DMS79 (cell line): Measurements from ENCODE around the gene HOOK1.
"Not testable (repeated sequence)": the region's sequence is repeated elsewhere in the genome, so short reads cannot be mapped to it uniquely, and the experiment has no call there.

Experiments used
- DNase-seq: peaks from one replicate; lab custom pipeline; 2025; lab: John Stamatoyannopoulos, UW

The HOOK1 gene

GRCh38 chr1:59819566-59820438 is 5.1 kb downstream of the HOOK1 start:
- DNase-seq: no peak

DNA sequence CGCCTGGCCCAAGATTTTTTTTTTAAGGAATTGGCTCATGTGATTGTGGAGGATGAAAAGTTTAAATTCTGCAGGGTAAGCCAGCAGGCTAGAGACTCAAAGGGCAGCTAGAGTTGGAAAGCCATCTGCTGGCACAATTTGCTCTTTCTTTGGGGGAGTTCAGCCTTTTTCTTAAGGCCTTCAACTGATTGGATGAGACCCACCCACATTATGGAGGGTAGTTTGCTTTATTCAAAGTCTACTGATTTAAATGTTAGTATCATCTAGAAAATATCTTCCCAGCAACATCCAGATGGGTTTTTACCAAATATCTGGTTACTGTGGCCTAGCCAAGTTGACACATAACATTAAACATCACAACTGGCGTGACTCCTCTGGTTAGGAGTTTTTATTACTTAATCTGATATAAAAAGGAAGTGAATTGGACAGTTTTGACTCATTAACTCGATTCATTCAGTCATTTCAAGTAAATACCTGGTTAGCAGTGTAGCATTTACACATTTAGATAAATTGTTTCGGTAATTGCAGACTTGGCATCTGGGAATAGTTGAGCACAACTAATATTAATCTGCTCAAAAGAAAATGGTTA is 12.4 kb downstream of the HOOK1 start:
- DNase-seq: no peak

GRCh38 chr1:59828160-59828559 is 13.4 kb downstream of the HOOK1 start:
- no peak for DNase-seq

- DNase-seq: no peak
These were observed 16.8 kb downstream of the HOOK1 start for GRCh38 chr1:59831529-59831928.

- DNase-seq: no peak
These were observed 18.3 kb downstream of the HOOK1 start for GRCh38 chr1:59833022-59833421.

- DNase-seq: no peak
These were observed 19.2 kb downstream of the HOOK1 start for GRCh38 chr1:59833991-59834390.

DNA sequence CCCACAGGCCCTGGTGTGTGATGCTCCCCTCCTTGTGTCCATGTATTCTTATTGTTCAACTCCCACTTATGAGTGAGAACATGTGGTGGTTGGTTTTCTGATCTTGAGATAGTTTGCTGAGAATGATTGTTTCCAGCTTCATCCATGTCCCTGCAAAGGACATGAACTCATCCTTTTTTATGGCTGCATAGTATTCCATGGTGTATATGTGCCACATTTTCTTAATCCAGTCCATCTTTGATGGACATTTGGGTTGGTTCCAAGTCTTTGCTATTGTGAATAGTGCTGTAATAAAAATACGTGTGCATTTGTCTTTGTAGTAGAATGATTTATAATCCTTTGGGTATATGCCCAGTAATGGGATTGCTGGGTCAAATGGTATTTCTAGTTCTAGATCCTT is 23.1 kb downstream of the HOOK1 start:
- not testable (repeated sequence) for DNase-seq

DNA sequence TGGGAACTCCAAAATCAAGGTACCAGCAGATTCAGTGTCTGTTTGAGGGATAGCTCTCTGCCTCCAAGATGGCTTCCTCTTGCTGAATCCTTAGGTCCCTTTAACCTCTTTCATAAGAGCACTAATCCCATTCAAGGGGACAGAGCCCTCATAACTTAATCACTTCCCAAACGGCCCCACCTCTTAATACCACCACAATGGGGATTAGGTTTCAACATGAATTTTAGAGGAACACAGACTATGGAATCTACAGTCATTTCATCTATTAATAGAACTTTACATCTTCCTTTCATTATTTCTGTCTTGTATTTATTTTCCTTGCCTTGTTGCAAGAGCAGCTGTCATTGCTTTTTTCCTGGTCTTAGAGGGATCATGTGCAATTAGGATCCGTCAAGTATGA is 30.3 kb downstream of the HOOK1 start:
- no peak for DNase-seq

DNA sequence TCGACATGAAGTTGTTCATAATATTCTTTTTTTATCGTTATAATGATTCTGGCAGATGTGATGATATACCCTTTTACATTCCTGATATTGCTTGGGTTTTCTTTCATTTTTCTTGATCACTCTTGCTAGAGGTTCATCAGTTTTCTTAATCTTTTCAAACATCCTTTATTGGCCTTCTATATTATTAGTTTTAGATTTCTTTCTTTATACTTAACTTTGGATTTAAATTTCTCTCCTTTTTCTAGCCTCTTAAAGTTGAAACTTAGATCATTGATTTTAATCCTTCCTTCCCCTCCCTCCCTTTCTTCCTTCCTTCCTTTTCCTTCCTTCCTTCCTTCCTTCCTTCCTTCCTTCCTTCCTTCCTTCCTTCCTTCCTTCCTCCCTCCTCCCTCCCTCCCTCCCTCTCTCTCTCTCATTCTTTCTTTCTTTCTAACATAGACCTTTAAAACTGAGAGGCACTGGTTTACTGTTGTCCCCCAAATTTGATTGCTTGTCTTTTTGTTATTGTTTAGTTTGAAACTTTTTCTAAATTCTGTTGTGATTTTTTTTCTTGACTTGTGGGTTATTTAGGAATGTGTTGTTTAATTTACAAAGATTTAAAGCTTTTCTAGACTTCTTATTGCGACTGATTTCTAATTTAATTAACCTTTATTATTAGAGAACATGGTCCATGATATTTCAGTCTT is 31.6 kb downstream of the HOOK1 start:
- DNase-seq: no peak

DNA sequence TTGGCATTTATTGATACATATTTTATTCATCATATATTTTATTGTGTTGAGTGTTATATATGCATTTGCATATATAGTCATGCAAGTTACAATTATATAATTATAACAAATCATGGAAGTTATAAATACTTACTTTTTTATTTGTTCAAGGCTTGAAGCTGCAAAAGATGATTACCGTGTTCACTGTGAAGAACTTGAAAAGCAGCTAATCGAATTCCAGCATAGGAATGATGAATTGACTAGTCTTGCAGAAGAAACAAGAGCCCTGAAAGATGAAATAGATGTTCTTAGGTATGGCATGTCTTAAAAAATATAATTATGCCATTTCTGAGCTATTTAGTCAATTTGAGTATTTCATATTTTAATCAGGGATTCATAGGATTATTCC is 32.1 kb downstream of the HOOK1 start:
- DNase-seq: no peak

GRCh38 chr1:59852117-59852516 is 37.4 kb downstream of the HOOK1 start:
- DNase-seq: no peak

DNA sequence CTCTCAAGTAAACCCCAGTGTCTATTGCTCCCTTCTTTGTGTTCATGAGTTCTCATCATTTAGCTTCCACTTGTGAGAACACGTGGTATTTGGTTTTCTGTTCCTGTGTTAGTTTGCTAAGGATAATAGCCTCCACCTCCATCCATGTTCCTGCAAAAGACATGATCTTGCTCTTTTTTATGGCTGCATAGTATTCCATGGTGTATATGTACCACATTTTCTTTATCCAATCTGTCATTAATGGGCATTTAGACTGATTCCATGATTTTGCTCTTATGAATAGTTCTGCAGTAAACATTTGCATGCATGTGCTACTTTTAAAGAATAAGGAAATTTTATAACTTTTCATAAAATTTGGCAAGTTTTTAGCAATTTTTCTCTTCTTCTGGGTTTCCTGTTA is 40.5 kb downstream of the HOOK1 start:
- not testable (repeated sequence) for DNase-seq

DNA sequence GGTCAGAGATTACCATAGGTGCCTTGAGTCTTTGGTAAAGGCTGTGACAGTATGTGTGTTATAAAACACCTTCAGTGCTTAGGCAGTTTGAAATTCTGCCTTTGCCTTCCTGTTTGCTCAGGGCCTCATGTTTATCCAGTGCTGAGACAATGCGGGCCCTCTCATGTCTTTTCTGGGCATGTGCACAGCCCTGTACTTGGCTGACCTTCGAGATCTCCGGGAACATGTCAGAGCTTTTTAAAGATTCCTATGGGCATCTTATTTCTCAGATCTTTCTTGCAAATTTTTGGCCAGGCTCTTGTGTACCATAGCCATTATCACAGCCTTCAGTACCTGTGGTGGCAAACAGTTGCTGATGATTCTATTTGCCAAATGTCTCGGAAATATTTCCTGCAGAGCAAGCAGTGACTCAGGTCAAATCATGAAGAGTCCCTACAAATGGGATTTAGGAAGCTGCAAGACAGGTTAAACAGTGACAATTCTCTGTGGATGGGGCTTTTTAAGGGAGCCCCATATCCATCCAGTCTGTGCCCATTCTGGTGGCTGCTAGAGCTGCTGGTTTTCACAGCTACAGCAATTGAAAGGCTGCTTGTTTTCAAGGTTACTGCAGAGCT is 42.1 kb downstream of the HOOK1 start:
- DNase-seq: no peak

GRCh38 chr1:59857679-59858354 is 43.1 kb downstream of the HOOK1 start:
- no peak for DNase-seq

DNA sequence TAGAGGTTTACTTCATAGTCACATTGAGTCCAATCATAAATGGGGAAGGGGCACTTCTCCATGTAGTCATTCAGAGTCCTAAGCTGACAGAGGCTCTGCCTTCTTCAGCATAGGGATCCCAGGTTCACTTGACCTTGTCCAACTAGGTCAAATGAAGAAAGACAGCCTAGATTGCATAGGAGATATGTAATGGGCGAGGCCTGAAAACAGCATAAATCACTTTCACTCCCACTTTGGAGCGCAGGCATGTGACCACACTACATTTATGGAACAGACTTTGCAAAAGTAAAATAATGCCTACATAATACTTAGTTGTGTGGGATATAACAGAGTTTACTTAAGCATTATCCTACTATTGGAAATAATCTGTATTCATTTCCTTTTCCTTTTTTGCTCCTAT is 51.7 kb downstream of the HOOK1 start:
- no peak for DNase-seq

DNA sequence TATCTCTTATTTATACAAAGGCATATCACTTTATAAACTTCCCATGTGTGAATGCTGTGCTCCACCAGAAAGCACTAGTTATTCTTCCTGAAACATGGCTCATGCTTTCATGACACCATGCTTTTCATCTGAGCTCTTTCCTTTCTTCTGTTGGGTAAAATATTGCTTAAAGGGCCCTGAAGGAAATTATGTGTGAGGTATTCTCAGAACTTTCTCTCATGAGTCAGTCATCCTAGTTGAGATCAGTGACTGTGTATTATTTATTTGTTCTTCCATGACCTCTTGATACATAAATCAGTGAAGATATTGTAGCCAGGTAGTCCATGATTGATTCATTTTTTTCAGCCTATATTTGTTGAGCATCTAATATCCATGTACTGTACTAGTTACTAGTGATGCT is 57.0 kb downstream of the HOOK1 start:
- no peak for DNase-seq

DNA sequence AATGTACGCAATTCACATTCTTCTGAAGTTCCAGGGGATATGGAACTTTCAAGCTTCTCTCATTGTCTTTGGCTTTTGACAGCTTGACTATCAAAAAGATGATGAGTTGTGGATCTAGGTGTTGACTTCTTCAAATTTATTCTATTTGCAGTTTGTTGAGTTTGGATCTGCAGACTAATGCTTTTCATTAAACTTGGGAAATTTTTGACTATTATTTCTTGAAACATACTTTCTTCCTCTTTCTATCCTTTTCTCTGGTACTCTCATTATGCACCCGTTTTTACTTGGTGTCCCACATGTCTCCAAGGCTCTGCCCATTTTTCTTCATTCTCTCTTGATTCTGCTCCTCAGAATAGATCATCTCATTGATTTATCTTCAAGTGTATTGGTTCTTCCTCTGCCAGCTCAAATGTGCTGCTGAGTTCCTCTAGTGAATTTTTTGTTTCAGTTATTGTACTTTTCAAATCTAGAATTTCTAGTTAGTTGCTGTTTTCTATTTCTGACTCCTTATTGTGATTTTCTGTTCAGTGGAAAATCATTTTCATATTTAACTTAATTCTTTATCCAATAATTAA is 62.4 kb downstream of the HOOK1 start:
- DNase-seq: no peak

- no peak for DNase-seq
These were observed 63.6 kb downstream of the HOOK1 start for GRCh38 chr1:59878370-59878769.

DNA sequence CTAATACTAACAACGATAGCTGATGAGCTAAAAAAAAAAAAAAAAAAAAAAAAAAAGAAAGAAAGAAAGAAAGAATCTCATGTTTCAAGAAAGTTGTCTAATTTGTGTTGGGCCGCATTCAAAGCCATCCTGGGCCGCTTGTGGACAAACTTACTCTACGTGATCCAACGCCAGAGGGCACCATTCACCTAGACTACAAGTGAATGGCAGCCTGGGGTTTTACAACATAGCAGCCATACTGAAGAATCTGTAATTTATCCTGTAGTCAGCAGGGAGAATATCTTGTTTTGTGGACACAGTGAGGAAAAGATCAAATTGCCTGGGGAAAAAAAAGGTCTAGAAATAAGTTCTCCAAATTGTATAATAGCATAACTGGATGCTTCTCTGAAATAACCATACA is 64.8 kb downstream of the HOOK1 start:
- DNase-seq: no peak

- no peak for DNase-seq
These were observed 65.3 kb downstream of the HOOK1 start for GRCh38 chr1:59879996-59880505.

GRCh38 chr1:59880735-59881134 is 66.0 kb downstream of the HOOK1 start:
- DNase-seq: no peak
